ELR (cell line): Measurements from ENCODE around the gene ADAMTSL4.

Experiments used
- DNase-seq: peaks from one replicate; pipeline ENCODE4 v3.0.0-alpha.2; 2015; ENCODE audit warnings: low read depth

The ADAMTSL4 gene

GRCh38 chr1:150548632-150549495, at the start of gene ADAMTSL4:
Gene ADAMTSL4, plus strand, starts transcription at chr1:150549408. Its CDS starts 2,881 bp downstream, at chr1:150552289.
- DNase-seq, result peak; percentile 82

- no peak for DNase-seq
Observed at GRCh38 chr1:150505431-150505830, 43.8 kb upstream of the ADAMTSL4 start.

- peak; percentile 88 for DNase-seq
Observed at GRCh38 chr1:150507912-150508864, 41.0 kb upstream of the ADAMTSL4 start, which contains the start of gene ECM1. Gene ECM1, plus strand, starts transcription at chr1:150508109. Its CDS starts 101 bp downstream, at chr1:150508210.

- no peak for DNase-seq
Observed at GRCh38 chr1:150508982-150509381, 40.2 kb upstream of the ADAMTSL4 start.

GRCh38 chr1:150511551-150511950, 37.7 kb upstream of the ADAMTSL4 start:
- DNase-seq, result no peak

- no peak for DNase-seq
Observed at GRCh38 chr1:150511985-150512660, 37.1 kb upstream of the ADAMTSL4 start.

GRCh38 chr1:150512846-150513245, 36.4 kb upstream of the ADAMTSL4 start:
- DNase-seq, result no peak

GRCh38 chr1:150513351-150513791, 35.8 kb upstream of the ADAMTSL4 start:
- DNase-seq, result peak; percentile 57

- no peak for DNase-seq
Observed at GRCh38 chr1:150514260-150514659, 34.9 kb upstream of the ADAMTSL4 start.

- no peak for DNase-seq
Observed at GRCh38 chr1:150514913-150515327, 34.3 kb upstream of the ADAMTSL4 start.

- DNase-seq, result peak; percentile 97
Observed at GRCh38 chr1:150515328-150516049, 33.7 kb upstream of the ADAMTSL4 start, which contains the start of gene FALEC. Gene FALEC, plus strand, starts transcription at chr1:150515752.

- peak; percentile 42 for DNase-seq
Observed at GRCh38 chr1:150516050-150516591, 33.1 kb upstream of the ADAMTSL4 start.

GRCh38 chr1:150516616-150517015, 32.6 kb upstream of the ADAMTSL4 start:
- no peak for DNase-seq

- no peak for DNase-seq
Observed at GRCh38 chr1:150521196-150521968, 27.8 kb upstream of the ADAMTSL4 start.

GRCh38 chr1:150525348-150525747, 23.9 kb upstream of the ADAMTSL4 start:
- no peak for DNase-seq

- DNase-seq, result peak; percentile 85
Observed at GRCh38 chr1:150528196-150528595, 21.0 kb upstream of the ADAMTSL4 start.

GRCh38 chr1:150529017-150529416, 20.2 kb upstream of the ADAMTSL4 start:
- DNase-seq, result peak; percentile 46

GRCh38 chr1:150530491-150531159, 18.6 kb upstream of the ADAMTSL4 start:
- no peak for DNase-seq

GRCh38 chr1:150532860-150533259, 16.3 kb upstream of the ADAMTSL4 start:
- DNase-seq, result no peak
